Liver (tissue), 9 donors: ENCODE measurements around the gene LYRM4. TPM values are rescaled to one million over a fixed set of nuclear protein-coding genes. Genes with fewer than 3 reads are reported as not detected.

Experiments used
- DNase-seq: peaks from one replicate; pipeline ENCODE4 v3.0.0-alpha.2; 2017; ENCODE audit warnings: low spot score
- H3K27ac ChIP-seq, 2 donors: one replicate each; pipeline ENCODE4 v1.7.0; 2013; ENCODE audit warnings: inconsistent platforms in 2 of 2, low read length in 2 of 2, control low read depth in 1 of 2, low read depth in 1 of 2, mild to moderate bottlenecking in 1 of 2
- H3K27me3 ChIP-seq, 4 donors: one replicate each; pipeline versions ENCODE4 v1.6.1 to v1.7.0; 2013; ENCODE audit warnings: low read length in 3 of 4, inconsistent platforms in 1 of 4, mild to moderate bottlenecking in 1 of 4, moderate library complexity in 1 of 4; ENCODE audit not compliant: control insufficient read depth in 4 of 4, insufficient read depth in 4 of 4
- H3K36me3 ChIP-seq, 4 donors: one replicate each; pipeline versions ENCODE4 v1.6.1 to v1.7.0; 2013; ENCODE audit warnings: low read length in 3 of 4, mild to moderate bottlenecking in 3 of 4, low read depth in 1 of 4, moderate library complexity in 1 of 4; ENCODE audit not compliant: control insufficient read depth in 4 of 4, insufficient read depth in 3 of 4
- H3K4me1 ChIP-seq, 4 donors: one replicate each; pipeline versions ENCODE4 v1.6.1 to v1.7.0; 2013; ENCODE audit warnings: low read length in 3 of 4, mild to moderate bottlenecking in 3 of 4, moderate library complexity in 1 of 4; ENCODE audit not compliant: control insufficient read depth in 4 of 4, insufficient read depth in 4 of 4
- H3K4me3 ChIP-seq, 3 donors: one replicate each; pipeline versions ENCODE4 v1.6.1 to v1.7.0; 2013; ENCODE audit warnings: low read length in 3 of 3, control low read depth in 1 of 3, low read depth in 1 of 3, mild to moderate bottlenecking in 1 of 3
- H3K9ac ChIP-seq, 2 donors: one replicate each; pipeline ENCODE4 v1.7.0; 2013; ENCODE audit warnings: low read length in 2 of 2, mild to moderate bottlenecking in 2 of 2, moderate library complexity in 2 of 2, control low read depth in 1 of 2, low read depth in 1 of 2
- H3K9me3 ChIP-seq, 4 donors: one replicate each; pipeline versions ENCODE4 v1.6.1 to v1.7.0; 2013; ENCODE audit warnings: low read length in 3 of 4; ENCODE audit not compliant: control insufficient read depth in 4 of 4
- CTCF ChIP-seq: fragments of 150-350 bp; IDR thresholded peaks from 2 replicates; pipeline ENCODE4 v1.5.1; 2017; ENCODE audit warnings: improper control_type of control experiment, low read depth, low read length; ENCODE audit not compliant: missing input control
- EGR1 ChIP-seq, 2 donors: IDR thresholded peaks; 2 replicates each; pipeline ENCODE4 v1.6.1; 2016 to 2018; ENCODE audit warnings: antibody characterized with exemption in 2 of 2, low read depth in 2 of 2
- FOXA1 ChIP-seq: IDR thresholded peaks from 2 replicates; pipeline ENCODE4 v1.6.1; 2016; ENCODE audit warnings: antibody characterized with exemption
- FOXA2 ChIP-seq: IDR thresholded peaks from 2 replicates; pipeline ENCODE4 v1.6.1; 2016; ENCODE audit warnings: antibody characterized with exemption
- GABPA ChIP-seq, 2 donors: IDR thresholded peaks in 1 of 2; conservative IDR thresholded peaks in 1 of 2; 2 replicates each; pipeline ENCODE4 v1.6.1; 2016; ENCODE audit warnings: antibody characterized with exemption in 2 of 2, mild to moderate bottlenecking in 1 of 2, moderate library complexity in 1 of 2
- HNF4A ChIP-seq, 2 donors: conservative IDR thresholded peaks; 2 replicates each; pipeline ENCODE4 v1.6.1; 2016; ENCODE audit warnings: antibody characterized with exemption in 2 of 2, mild to moderate bottlenecking in 2 of 2
- HNF4G ChIP-seq: IDR thresholded peaks from 2 replicates; pipeline ENCODE4 v1.6.1; 2016; ENCODE audit warnings: antibody characterized with exemption
- JUND ChIP-seq, 2 donors: IDR thresholded peaks; 2 replicates each; pipeline ENCODE4 v1.6.1; 2016; ENCODE audit warnings: antibody characterized with exemption in 2 of 2
- NR2F2 ChIP-seq: IDR thresholded peaks from 2 replicates; pipeline ENCODE4 v1.6.1; 2016; ENCODE audit warnings: antibody characterized with exemption
- RAD21 ChIP-seq, 2 donors: IDR thresholded peaks; 2 replicates each; pipeline ENCODE4 v1.6.1; 2016; ENCODE audit warnings: antibody characterized with exemption in 2 of 2, mild to moderate bottlenecking in 2 of 2
- REST ChIP-seq: IDR thresholded peaks from 2 replicates; pipeline ENCODE4 v1.6.1; 2016; ENCODE audit warnings: antibody characterized with exemption, mild to moderate bottlenecking
- RXRA ChIP-seq, 2 donors: IDR thresholded peaks; 2 replicates each; pipeline ENCODE4 v1.6.1; 2017 to 2018; ENCODE audit warnings: antibody characterized with exemption in 2 of 2, mild to moderate bottlenecking in 1 of 2
- SP1 ChIP-seq: IDR thresholded peaks from 2 replicates; pipeline ENCODE4 v1.6.1; 2018; ENCODE audit warnings: antibody characterized with exemption, mild to moderate bottlenecking
- TAF1 ChIP-seq: conservative IDR thresholded peaks from 2 replicates; pipeline ENCODE4 v1.6.1; 2016; ENCODE audit warnings: antibody characterized with exemption, mild to moderate bottlenecking
- YY1 ChIP-seq: IDR thresholded peaks from 2 replicates; pipeline ENCODE4 v1.6.1; 2016; ENCODE audit warnings: antibody characterized with exemption, mild to moderate bottlenecking
- WGBS: extraction: QIAGEN DNeasy Blood & Tissue Kit; methylation state at CpG from one replicate; pipeline ENCODE4 v1.1.7; 2013; 5-methylcytosine and 5-hydroxymethylcytosine counted together
- polyA plus RNA-seq, 2 donors: library from polyadenylated mRNA; stranded (reverse) in 1 of 2; unstranded in 1 of 2; fragments of 200-250 nt in 1 of 2; fragments of >200 nt in 1 of 2; fragmentation: Nextera tagmentation in 1 of 2; extraction: Ambion mirVana in 1 of 2; gene quantifications; one replicate each; pipeline versions ENCODE4 v1.2.1 to v1.2.3, GENCODE V29; 2013 to 2015
- total RNA-seq, 2 donors: library from RNA; depleted of rRNA; stranded (reverse); fragments of >200 nt; gene quantifications; one replicate each; pipeline ENCODE4 v1.2.3, GENCODE V29; 2014
- TF ChIP-seq, protein P1 (sequence below): IDR thresholded peaks from 2 replicates; pipeline ENCODE4 v1.6.1; 2016; ENCODE audit warnings: antibody characterized with exemption
- TF ChIP-seq, protein P2 (sequence below): IDR thresholded peaks from 2 replicates; pipeline ENCODE4 v1.6.1; 2016; ENCODE audit warnings: antibody characterized with exemption
- TF ChIP-seq, protein P3 (sequence below): IDR thresholded peaks from 2 replicates; pipeline ENCODE4 v1.6.1; 2016; ENCODE audit warnings: antibody characterized with exemption
- donor health status: healthy.
- donor health status: healthy.
- donor health status: healthy.
- donor health status: healthy.
- donor health status: healthy.

Gene LYRM4
- total and polyA plus RNA-seq, 4 donors: 4.4 to 13.1 (median 6.5) TPM

DNA sequence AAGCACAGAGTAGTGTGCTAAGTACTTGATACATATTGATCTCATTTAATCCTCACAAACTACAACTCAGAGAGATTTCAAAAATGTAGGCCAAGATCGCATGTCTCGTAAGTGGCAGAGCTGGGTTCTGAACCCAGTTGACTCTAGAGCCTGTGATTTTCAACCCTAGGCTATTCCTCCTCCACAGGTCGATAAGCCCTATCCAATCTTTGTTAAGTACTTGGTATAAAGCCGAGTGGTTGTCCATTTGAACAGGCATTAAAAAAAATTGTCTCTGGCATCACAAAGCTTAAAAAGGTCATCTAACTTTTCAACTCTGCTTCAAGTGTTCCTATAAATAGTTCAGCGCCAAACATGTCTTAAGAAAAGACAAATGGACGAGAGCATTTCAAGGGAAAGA is 37.4 kb downstream of the LYRM4 start:
- no peak for DNase-seq
- H3K36me3 ChIP-seq: no peaks in the 10 kb centered on the region
- H3K9me3 ChIP-seq: no peaks in the 10 kb centered on the region
- TF ChIP-seq SP1: no peak
- H3K9ac ChIP-seq: no peak overlapping the region
- WGBS: 96% methylated on average over 6 of the region's 6 CpGs
- no peaks in the 10 kb centered on the region for H3K27me3 ChIP-seq
- H3K27ac ChIP-seq: no peak overlapping the region
- no peaks in the 10 kb centered on the region for H3K4me1 ChIP-seq
- no peak overlapping the region for H3K4me3 ChIP-seq

- Histone ChIP-seq H3K36me3 (no peaks in the 10 kb centered on the region), H3K27me3 (no peaks in the 10 kb centered on the region), H3K27ac (no peak overlapping the region), H3K9me3 (no peaks in the 10 kb centered on the region), H3K4me3 (no peak overlapping the region), H3K9ac (no peak overlapping the region), H3K4me1 (no peaks in the 10 kb centered on the region)
- TF ChIP-seq HNF4G (no peak), FOXA1 (no peak), JUND (IDR thresholded peaks at IDR 0.05) (no peak), RAD21 (IDR thresholded peaks at IDR 0.05) (no peak), NR2F2 (no peak), SP1 (no peak), FOXA2 (no peak), HNF4A (conservative IDR thresholded peaks at IDR 0.05) (no peak), CTCF (no peak), RXRA (IDR thresholded peaks at IDR 0.05) (no peak), REST (no peak), TAF1 (no peak), EGR1 (IDR thresholded peaks at IDR 0.05; ENCODE audit: low read depth in 2 of 2) (no peak), GABPA (IDR thresholded peaks at IDR 0.05 in 1 of 2, conservative IDR thresholded peaks at IDR 0.05 in 1 of 2) (no peak), YY1 (no peak)
- TF ChIP-seq, protein P1, sequence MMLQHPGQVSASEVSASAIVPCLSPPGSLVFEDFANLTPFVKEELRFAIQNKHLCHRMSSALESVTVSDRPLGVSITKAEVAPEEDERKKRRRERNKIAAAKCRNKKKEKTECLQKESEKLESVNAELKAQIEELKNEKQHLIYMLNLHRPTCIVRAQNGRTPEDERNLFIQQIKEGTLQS: no peak
- TF ChIP-seq, protein P2, sequence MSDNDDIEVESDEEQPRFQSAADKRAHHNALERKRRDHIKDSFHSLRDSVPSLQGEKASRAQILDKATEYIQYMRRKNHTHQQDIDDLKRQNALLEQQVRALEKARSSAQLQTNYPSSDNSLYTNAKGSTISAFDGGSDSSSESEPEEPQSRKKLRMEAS: no peak
- TF ChIP-seq, protein P3, sequence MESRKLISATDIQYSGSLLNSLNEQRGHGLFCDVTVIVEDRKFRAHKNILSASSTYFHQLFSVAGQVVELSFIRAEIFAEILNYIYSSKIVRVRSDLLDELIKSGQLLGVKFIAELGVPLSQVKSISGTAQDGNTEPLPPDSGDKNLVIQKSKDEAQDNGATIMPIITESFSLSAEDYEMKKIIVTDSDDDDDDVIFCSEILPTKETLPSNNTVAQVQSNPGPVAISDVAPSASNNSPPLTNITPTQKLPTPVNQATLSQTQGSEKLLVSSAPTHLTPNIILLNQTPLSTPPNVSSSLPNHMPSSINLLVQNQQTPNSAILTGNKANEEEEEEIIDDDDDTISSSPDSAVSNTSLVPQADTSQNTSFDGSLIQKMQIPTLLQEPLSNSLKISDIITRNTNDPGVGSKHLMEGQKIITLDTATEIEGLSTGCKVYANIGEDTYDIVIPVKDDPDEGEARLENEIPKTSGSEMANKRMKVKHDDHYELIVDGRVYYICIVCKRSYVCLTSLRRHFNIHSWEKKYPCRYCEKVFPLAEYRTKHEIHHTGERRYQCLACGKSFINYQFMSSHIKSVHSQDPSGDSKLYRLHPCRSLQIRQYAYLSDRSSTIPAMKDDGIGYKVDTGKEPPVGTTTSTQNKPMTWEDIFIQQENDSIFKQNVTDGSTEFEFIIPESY: no peak
- DNase-seq: no peak
- WGBS: 89% methylated on average over 1 of the region's 1 CpG
These were observed 40.3 kb downstream of the LYRM4 start for GRCh38 chr6:5220443-5220842.
